HepG2 (cell line): ENCODE measurements around the gene MEF2B. TPM values are rescaled to one million over a fixed set of nuclear protein-coding genes. Genes with fewer than 3 reads are reported as not detected.
A peak's percentile ranks its signal among the peaks of the same experiment; 100 is the strongest.

ENCODE experiments used
- BCL3 ChIP-seq: sonication (generic); formaldehyde crosslinking; IDR thresholded peaks from 2 replicates; pipeline ENCODE4 v1.5.1; 2020; ENCODE audit warnings: mild to moderate bottlenecking, missing genetic modification reagents, moderate library complexity
- CSRNP1 ChIP-seq: sonication (generic); formaldehyde crosslinking; IDR thresholded peaks from 2 replicates; pipeline ENCODE4 v1.8.1; 2023; ENCODE audit warnings: mild to moderate bottlenecking, missing genetic modification reagents
- DNMT3B ChIP-seq: conservative IDR thresholded peaks from 2 replicates; pipeline ENCODE4 v1.6.1; 2016; ENCODE audit warnings: missing biosample characterization, control low read depth
- EP300 ChIP-seq, 3 experiments: sonication (generic) in 1 of 3; formaldehyde crosslinking in 1 of 3; IDR thresholded peaks; 2 replicates each; pipeline versions ENCODE4 v1.5.1 to v1.6.1; 2011 to 2020; ENCODE audit warnings: low read depth in 2 of 3, low read length in 2 of 3, borderline replicate concordance in 1 of 3, improper control_type of control experiment in 1 of 3, mild to moderate bottlenecking in 1 of 3, missing genetic modification reagents in 1 of 3, moderate library complexity in 1 of 3
- FOXA1 ChIP-seq, 2 experiments: fragments of 450-650 bp in 1 of 2; sonication (generic) in 1 of 2; formaldehyde crosslinking in 1 of 2; IDR thresholded peaks; 2 replicates each; pipeline versions ENCODE4 v1.4.0 to v1.6.1; 2016 to 2020; ENCODE audit warnings: missing genetic modification reagents in 1 of 2
- HOXA3 ChIP-seq: sonication (generic); formaldehyde crosslinking; IDR thresholded peaks from 2 replicates; pipeline ENCODE4 v1.5.0; 2020; ENCODE audit warnings: missing genetic modification reagents
- MAX ChIP-seq: IDR thresholded peaks from 2 replicates; pipeline ENCODE4 v1.6.1; 2012; ENCODE audit warnings: inconsistent platforms
- MLLT10 ChIP-seq: sonication (generic); formaldehyde crosslinking; IDR thresholded peaks from 2 replicates; pipeline ENCODE4 v1.4.0; 2020; ENCODE audit warnings: missing genetic modification reagents
- NFE2L2 ChIP-seq: fragments of 150-350 bp; IDR thresholded peaks from 2 replicates; pipeline ENCODE4 v1.6.1; 2014; ENCODE audit warnings: low read length
- NR2F2 ChIP-seq: IDR thresholded peaks from 2 replicates; pipeline ENCODE4 v1.6.1; 2012; ENCODE audit warnings: low read depth, inconsistent platforms, borderline replicate concordance
- POLR2AphosphoS2 ChIP-seq: IDR thresholded peaks from 2 replicates; pipeline ENCODE4 v1.6.1; 2011; ENCODE audit warnings: low read depth, low read length, improper control_type of control experiment
- RFXAP ChIP-seq: sonication (generic); formaldehyde crosslinking; IDR thresholded peaks from 2 replicates; pipeline ENCODE4 v1.4.0; 2020; ENCODE audit warnings: missing genetic modification reagents, borderline replicate concordance
- SUZ12 ChIP-seq: fragments of 150-350 bp; IDR thresholded peaks from 2 replicates; pipeline ENCODE4 v1.6.1; 2014; ENCODE audit warnings: low read depth, low read length
- TOPORS ChIP-seq: sonication (generic); formaldehyde crosslinking; IDR thresholded peaks from 2 replicates; pipeline ENCODE4 v1.8.0; 2023; ENCODE audit warnings: mild to moderate bottlenecking, missing genetic modification reagents
- YEATS2 ChIP-seq: sonication (generic); formaldehyde crosslinking; IDR thresholded peaks from 2 replicates; pipeline ENCODE4 v1.4.0; 2020; ENCODE audit warnings: missing genetic modification reagents, borderline replicate concordance
- ZBTB10 ChIP-seq: sonication (generic); formaldehyde crosslinking; IDR thresholded peaks from 2 replicates; pipeline ENCODE4 v1.4.0; 2020; ENCODE audit warnings: missing genetic modification reagents, borderline replicate concordance
- ZEB1 ChIP-seq: IDR thresholded peaks from 2 replicates; pipeline ENCODE4 v1.6.1; 2012; ENCODE audit warnings: mild to moderate bottlenecking, low read depth, inconsistent platforms; ENCODE audit not compliant: insufficient replicate concordance
- ZNF138 ChIP-seq: sonication (generic); formaldehyde crosslinking; IDR thresholded peaks from 2 replicates; pipeline ENCODE4 v1.5.0; 2020; ENCODE audit warnings: mild to moderate bottlenecking, low read depth, missing genetic modification reagents
- ZNF274 ChIP-seq: sonication (generic); formaldehyde crosslinking; IDR thresholded peaks from 2 replicates; pipeline ENCODE4 v1.5.1; 2020; ENCODE audit warnings: mild to moderate bottlenecking, missing genetic modification reagents
- ZNF710 ChIP-seq: sonication (generic); formaldehyde crosslinking; IDR thresholded peaks from 2 replicates; pipeline ENCODE4 v1.5.0; 2020; ENCODE audit warnings: mild to moderate bottlenecking, missing genetic modification reagents, borderline replicate concordance
- ZNF749 ChIP-seq: sonication (generic); formaldehyde crosslinking; IDR thresholded peaks from 2 replicates; pipeline ENCODE4 v1.8.0; 2022; ENCODE audit warnings: mild to moderate bottlenecking, missing genetic modification reagents, moderate library complexity, borderline replicate concordance
- polyA plus RNA-seq, 8 experiments: library from polyadenylated mRNA; depleted of rRNA in 3 of 8; stranded (reverse) in 7 of 8; unstranded in 1 of 8; fragments of >200 nt; fragmentation: Illumina TruSeq in 4 of 8; extraction: Trizol in 4 of 8; gene quantifications; 2 replicates each; pipeline versions ENCODE4 v1.2.1 to v1.2.3, GENCODE V29; 2011 to 2016; ENCODE audit warnings: low read depth in 4 of 8, missing spikeins in 1 of 8, mixed read lengths in 1 of 8; ENCODE audit not compliant: insufficient read depth in 1 of 8
- total RNA-seq, 5 experiments: library from RNA; depleted of rRNA; stranded (reverse); fragments of >200 nt; fragmentation: Illumina TruSeq; extraction: Trizol; gene quantifications; 2 replicates each; pipeline ENCODE4 v1.2.3, GENCODE V29; 2016; ENCODE audit warnings: low read depth in 1 of 5

MEF2B gene
- total and polyA plus RNA-seq, 2 of the 13 experiments (the other 11 are each of a cell fraction or from before 2014, with no cell fraction given): 1.2 to 1.7 TPM

GRCh38 chr19:19203012-19203856 is 33.2 kb upstream of the MEF2B start, which contains the start of gene NR2C2AP (continued):
- TF ChIP-seq ZNF710 (CRISPR knock-in tag) (0 out of 2 replicates have a peak, but pooled peaks have one; percentile 27), NFE2L2 (no peak), RFXAP (CRISPR knock-in tag) (no peak), ZEB1 (no peak), HOXA3 (CRISPR knock-in tag) (no peak; the same call in 1 of the 2 replicates), POLR2AphosphoS2 (no peak), DNMT3B (no peak), BCL3 (CRISPR knock-in tag) (no peak), MAX (peak; percentile 86), FOXA1 (IDR thresholded peaks at IDR 0.05) (no peak), FOXA1 (CRISPR knock-in tag; IDR thresholded peaks at IDR 0.05) (no peak), NR2F2 (no peak), EP300 (IDR thresholded peaks at IDR 0.05; ENCODE audit: low read depth in 2 of 2, low read length in 2 of 2) (no peak), EP300 (CRISPR knock-in tag; IDR thresholded peaks at IDR 0.05; ENCODE audit: borderline replicate concordance) (no peak), ZNF274 (CRISPR knock-in tag) (peak; percentile 11; the same call in 1 of the 2 replicates), CSRNP1 (CRISPR knock-in tag) (0 out of 2 replicates have a peak, but pooled peaks have one; percentile 46), ZNF138 (CRISPR knock-in tag) (no peak), YEATS2 (CRISPR knock-in tag) (no peak), MLLT10 (CRISPR knock-in tag) (no peak), TOPORS (CRISPR knock-in tag) (0 out of 2 replicates have a peak, but pooled peaks have one; percentile 24), SUZ12 (no peak), ZBTB10 (CRISPR knock-in tag) (no peak), ZNF749 (CRISPR knock-in tag) (no peak)
